ENCODE data around the gene BRIP1. TPM values are rescaled to one million over a fixed set of nuclear protein-coding genes. Genes with fewer than 3 reads are reported as not detected.

BRIP1 gene
- total and polyA plus RNA-seq, 2 donors (not counting 3 experiments of a cell fraction or from before 2014, with no cell fraction given) = 1.8 to 12.1 TPM

GRCh38 chr17:61632826-61633225 lies 230.5 kb downstream of the BRIP1 start:
- dilution Hi-C loops (cut with MboI; ENCODE audit: extremely low pct_ligation_motif_present, low sequenced_read_pairs) (no loop called here), intact Hi-C loops (cut with micrococcal nuclease) (loop anchor here (10.0 kb wide), 1 partner anchor 592 kb away; no protein-coding TSS in a partner anchor)
- ChIA-PET POLR2A (no interaction called here), CTCF (interaction anchor here (6.0 kb wide), 1 partner anchor 204 kb away, joined by 76 read pairs; no protein-coding TSS in a partner anchor)
- TF ChIP-seq EZH2 (IDR thresholded peaks at IDR 0.05; ENCODE audit: borderline replicate concordance, low read depth, low read length, severe bottlenecking) (no peak), JUN (IDR thresholded peaks at IDR 0.05; ENCODE audit: borderline replicate concordance, insufficient read depth, insufficient read length, low read depth) (no peak)
- FAIRE-seq (no peak), DNase-seq (ENCODE audit: low read depth, low spot score) (no peak)
- no TSS peak for BruUV-seq (replicated peaks)
- Histone ChIP-seq H4K20me1 (replicated peaks; ENCODE audit: control insufficient read depth, extremely low read depth, insufficient read depth, low read length) (no peaks in the 10 kb centered on the region), H3K9me1 (replicated peaks; ENCODE audit: control insufficient read depth, extremely low read depth, insufficient read depth, low read length) (no peaks in the 10 kb centered on the region), H3K9ac (replicated peaks; ENCODE audit: extremely low read depth, insufficient read depth, low read length) (no peak overlapping the region), H3K79me2 (ENCODE audit: control insufficient read depth, insufficient read depth, low read length) (no peaks in the 10 kb centered on the region), H3K4me2 (ENCODE audit: insufficient read depth, low read length) (no peak overlapping the region), H3K27ac (ENCODE audit: insufficient read depth, low read depth, low read length) (no peak overlapping the region), H3K9me3 (replicated peaks; ENCODE audit: control insufficient read depth, insufficient read depth, low read length) (no peaks in the 10 kb centered on the region), H3K27me3 (ENCODE audit: control insufficient read depth in 2 of 2, insufficient read depth in 2 of 2, low read length in 2 of 2) (peaks cover 2 to 17% of the 10 kb centered on the region in 2 experiments), H3K4me3 (replicated peaks in 1 of 3; ENCODE audit: insufficient read depth in 1 of 3, low read depth in 1 of 3, low read length in 3 of 3) (no peak overlapping the region), H3K36me3 (ENCODE audit: control insufficient read depth in 2 of 2, extremely low read depth in 1 of 2, insufficient read depth in 2 of 2, low read length in 2 of 2) (no peaks in the 10 kb centered on the region), H3K4me1 (ENCODE audit: control insufficient read depth, extremely low read depth, insufficient read depth, low read length) (no peaks in the 10 kb centered on the region), H2AFZ (ENCODE audit: low read depth, low read length) (no peak overlapping the region)

GRCh38 chr17:61631800-61632199 lies 231.5 kb downstream of the BRIP1 start:
- Histone ChIP-seq H3K4me3 (replicated peaks in 1 of 3; ENCODE audit: insufficient read depth in 1 of 3, low read depth in 1 of 3, low read length in 3 of 3) (no peak overlapping the region), H3K27ac (ENCODE audit: insufficient read depth, low read depth, low read length) (no peak overlapping the region), H3K27me3 (ENCODE audit: control insufficient read depth in 2 of 2, insufficient read depth in 2 of 2, low read length in 2 of 2) (peaks cover 2 to 20% of the 10 kb centered on the region in 2 experiments), H2AFZ (ENCODE audit: low read depth, low read length) (no peak overlapping the region), H3K36me3 (ENCODE audit: control insufficient read depth in 2 of 2, extremely low read depth in 1 of 2, insufficient read depth in 2 of 2, low read length in 2 of 2) (no peaks in the 10 kb centered on the region), H3K4me2 (ENCODE audit: insufficient read depth, low read length) (no peak overlapping the region), H3K9me3 (replicated peaks; ENCODE audit: control insufficient read depth, insufficient read depth, low read length) (no peaks in the 10 kb centered on the region), H3K9me1 (replicated peaks; ENCODE audit: control insufficient read depth, extremely low read depth, insufficient read depth, low read length) (no peaks in the 10 kb centered on the region), H3K79me2 (ENCODE audit: control insufficient read depth, insufficient read depth, low read length) (no peaks in the 10 kb centered on the region), H4K20me1 (replicated peaks; ENCODE audit: control insufficient read depth, extremely low read depth, insufficient read depth, low read length) (no peaks in the 10 kb centered on the region), H3K4me1 (ENCODE audit: control insufficient read depth, extremely low read depth, insufficient read depth, low read length) (no peaks in the 10 kb centered on the region), H3K9ac (replicated peaks; ENCODE audit: extremely low read depth, insufficient read depth, low read length) (no peak overlapping the region)
- BruUV-seq (replicated peaks) = no TSS peak
- no peak for DNase-seq (ENCODE audit: low read depth, low spot score)
- dilution Hi-C loops (cut with MboI; ENCODE audit: extremely low pct_ligation_motif_present, low sequenced_read_pairs) (no loop called here), intact Hi-C loops (cut with micrococcal nuclease) (loop anchor here (10.0 kb wide), 1 partner anchor 593 kb away; no protein-coding TSS in a partner anchor)
- CTCF ChIA-PET = interaction anchor here (2.2 kb wide), 1 partner anchor 205 kb away, joined by 10 read pairs; no protein-coding TSS in a partner anchor
- TF ChIP-seq JUN (IDR thresholded peaks at IDR 0.05; ENCODE audit: borderline replicate concordance, insufficient read depth, insufficient read length, low read depth) (no peak), FOS (IDR thresholded peaks at IDR 0.05; ENCODE audit: borderline replicate concordance, insufficient read depth, low read length) (no peak), POLR2A (IDR thresholded peaks at IDR 0.05; ENCODE audit: low read depth, low read length) (no peak), GATA2 (IDR thresholded peaks at IDR 0.05; ENCODE audit: insufficient read depth, insufficient read length, low read depth, low read length) (no peak), EZH2 (IDR thresholded peaks at IDR 0.05; ENCODE audit: borderline replicate concordance, low read depth, low read length, severe bottlenecking) (no peak), CTCF (IDR thresholded peaks at IDR 0.05; ENCODE audit: extremely low read depth in 1 of 2, insufficient read depth in 1 of 2, low read depth in 1 of 2, low read length in 2 of 2) (no peak), MYC (IDR thresholded peaks at IDR 0.05; ENCODE audit: low read depth, low read length) (no peak), MAX (IDR thresholded peaks at IDR 0.05; ENCODE audit: insufficient read depth, insufficient read length) (no peak)
- POLR2A ChIA-PET = no interaction called here
- FAIRE-seq = no peak
